GM12892 (cell line): ENCODE results near the gene CDAN1.

Source experiments
- DNase-seq: peaks from one replicate; pipeline ENCODE4 v3.0.0; 2011; ENCODE audit not compliant: insufficient read length
- FAIRE-seq: peaks from 2 replicates; lab custom pipeline; 2011; peaks lifted over from hg19 to GRCh38; lab: Jason Lieb, UNC
- POLR2A ChIP-seq: IDR thresholded peaks from 2 replicates; pipeline ENCODE4 v1.6.1; 2011; ENCODE audit warnings: low read depth, low read length, control low read depth
- POLR2AphosphoS5 ChIP-seq: IDR thresholded peaks from 2 replicates; pipeline ENCODE4 v1.6.1; 2011; ENCODE audit warnings: low read depth, low read length, control low read depth
- TAF1 ChIP-seq: IDR thresholded peaks from 2 replicates; pipeline ENCODE4 v1.6.1; 2011; ENCODE audit warnings: low read depth, mild to moderate bottlenecking, control low read depth, low read length, borderline replicate concordance

CDAN1 gene

GRCh38 chr15:42731461-42731860 lies 5.5 kb downstream of the CDAN1 start:
- no peak for DNase-seq
- FAIRE-seq: no peak
- TF ChIP-seq POLR2AphosphoS5 (no peak), TAF1 (no peak), POLR2A (no peak)

- FAIRE-seq (no peak), DNase-seq (no peak)
- TF ChIP-seq POLR2AphosphoS5 (no peak), TAF1 (no peak), POLR2A (no peak)
Observed at GRCh38 chr15:42730536-42730935, 6.4 kb downstream of the CDAN1 start.

GRCh38 chr15:42730135-42730534 lies 6.8 kb downstream of the CDAN1 start:
- DNase-seq: no peak
- TF ChIP-seq POLR2A: no peak
- no peak for TF ChIP-seq TAF1
- TF ChIP-seq POLR2AphosphoS5: no peak
- FAIRE-seq: no peak

- no peak for DNase-seq
- no peak for FAIRE-seq
- TF ChIP-seq TAF1: no peak
- no peak for TF ChIP-seq POLR2AphosphoS5
- no peak for TF ChIP-seq POLR2A
Observed at GRCh38 chr15:42729409-42729808, 7.5 kb downstream of the CDAN1 start.

GRCh38 chr15:42728972-42729371 lies 8.0 kb downstream of the CDAN1 start:
- FAIRE-seq: no peak
- DNase-seq: no peak
- no peak for TF ChIP-seq POLR2A
- TF ChIP-seq TAF1: no peak
- TF ChIP-seq POLR2AphosphoS5: no peak

- TF ChIP-seq TAF1: no peak
- no peak for TF ChIP-seq POLR2AphosphoS5
- TF ChIP-seq POLR2A: no peak
- DNase-seq: no peak
- no peak for FAIRE-seq
Observed at GRCh38 chr15:42728560-42728959, 8.4 kb downstream of the CDAN1 start.

GRCh38 chr15:42727750-42728381 lies 9.1 kb downstream of the CDAN1 start:
- FAIRE-seq: no peak
- DNase-seq: no peak
- TF ChIP-seq TAF1 (no peak), POLR2AphosphoS5 (no peak), POLR2A (no peak)

GRCh38 chr15:42726114-42726513 lies 10.8 kb downstream of the CDAN1 start:
- no peak for FAIRE-seq

GRCh38 chr15:42725331-42725903 lies 11.5 kb downstream of the CDAN1 start:
- DNase-seq (no peak), FAIRE-seq (no peak)
- TF ChIP-seq POLR2AphosphoS5 (no peak), TAF1 (no peak), POLR2A (no peak)

More at GRCh38 chr15:42726114-42726513, 10.8 kb downstream of the CDAN1 start:
- DNase-seq: no peak
- no peak for TF ChIP-seq POLR2A
- TF ChIP-seq POLR2AphosphoS5: no peak
- TF ChIP-seq TAF1: no peak

GRCh38 chr15:42724276-42724675 lies 12.7 kb downstream of the CDAN1 start:
- TF ChIP-seq TAF1 (no peak), POLR2AphosphoS5 (no peak), POLR2A (no peak)
- FAIRE-seq: no peak
- no peak for DNase-seq

- FAIRE-seq: no peak
- no peak for DNase-seq
- TF ChIP-seq POLR2AphosphoS5 (no peak), TAF1 (no peak)
Observed at GRCh38 chr15:42723068-42723467, 13.9 kb downstream of the CDAN1 start.

GRCh38 chr15:42721916-42722315 lies 15.0 kb downstream of the CDAN1 start:
- FAIRE-seq: no peak

More at GRCh38 chr15:42721916-42722315, 15.0 kb downstream of the CDAN1 start:
- DNase-seq: no peak
- TF ChIP-seq POLR2AphosphoS5: no peak
- no peak for TF ChIP-seq TAF1
- TF ChIP-seq POLR2A: no peak
